Stimulated activated CD4-positive, alpha-beta T cell treated with anti-CD3 and anti-CD28 coated beads, TNF-alpha, amount 100 ng/mL, for 24 hours (primary cell): Measurements from ENCODE around the gene TPTE.
"Not testable (repeated sequence)": the region's sequence is repeated elsewhere in the genome, so short reads cannot be mapped to it uniquely, and the experiment has no call there.

Experiments
- DNase-seq, 3 experiments: peaks; one replicate each; pipeline ENCODE4 v3.0.0-alpha.2; 2020; ENCODE audit warnings: low read depth in 3 of 3

TPTE gene

GRCh38 chr21:10521091-10521598 lies at the start of gene TPTE:
Gene TPTE, plus strand, starts transcription at chr21:10521583. Its CDS starts 17,141 bp downstream, at chr21:10538724.
- DNase-seq, result no peak

- DNase-seq, result not testable (repeated sequence)
These were observed 49.4 kb upstream of the TPTE start for GRCh38 chr21:10471999-10472398.

- not testable (repeated sequence) for DNase-seq
These were observed 43.6 kb upstream of the TPTE start for GRCh38 chr21:10477794-10478193.

DNA sequence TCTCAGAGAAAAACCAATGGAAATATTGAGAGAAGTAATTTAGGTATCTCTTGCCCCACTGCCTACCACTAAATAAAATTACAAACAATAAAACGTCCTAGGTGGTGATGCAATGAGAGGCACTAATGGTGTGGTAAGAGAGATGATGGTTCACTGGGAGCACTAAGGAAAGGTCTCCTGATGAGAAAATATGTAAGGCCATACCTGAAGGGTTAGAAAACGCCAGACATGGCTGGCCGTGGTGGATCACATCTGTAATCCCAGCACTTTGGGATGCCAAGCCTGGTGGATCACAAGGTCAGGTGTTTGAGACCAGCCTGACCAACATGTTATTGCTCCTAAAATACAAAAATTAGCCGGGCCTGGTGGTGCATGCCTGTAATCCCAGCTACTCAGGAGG lies 41.5 kb upstream of the TPTE start:
- DNase-seq, result not testable (repeated sequence)

DNA sequence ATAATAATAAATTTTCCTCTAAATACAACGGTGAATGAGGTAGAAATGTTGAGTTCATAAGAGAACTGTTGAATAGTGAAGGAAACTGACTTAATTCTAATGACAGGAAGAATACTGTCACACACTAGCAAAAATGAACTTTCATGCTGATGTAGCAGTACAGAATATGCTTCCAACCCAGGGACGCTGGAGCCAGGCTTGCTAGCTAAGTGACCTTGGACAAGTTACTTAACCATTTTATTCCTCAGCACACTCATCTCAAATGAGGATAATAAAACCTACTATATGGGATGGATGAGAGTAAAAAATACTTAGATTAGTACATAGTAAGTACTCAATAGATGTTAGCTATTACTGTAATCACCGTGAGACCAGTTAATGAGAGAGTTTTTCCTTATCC lies 36.5 kb upstream of the TPTE start:
- DNase-seq, result not testable (repeated sequence)

GRCh38 chr21:10490453-10490852 lies 30.9 kb upstream of the TPTE start:
- DNase-seq, result not testable (repeated sequence)

DNA sequence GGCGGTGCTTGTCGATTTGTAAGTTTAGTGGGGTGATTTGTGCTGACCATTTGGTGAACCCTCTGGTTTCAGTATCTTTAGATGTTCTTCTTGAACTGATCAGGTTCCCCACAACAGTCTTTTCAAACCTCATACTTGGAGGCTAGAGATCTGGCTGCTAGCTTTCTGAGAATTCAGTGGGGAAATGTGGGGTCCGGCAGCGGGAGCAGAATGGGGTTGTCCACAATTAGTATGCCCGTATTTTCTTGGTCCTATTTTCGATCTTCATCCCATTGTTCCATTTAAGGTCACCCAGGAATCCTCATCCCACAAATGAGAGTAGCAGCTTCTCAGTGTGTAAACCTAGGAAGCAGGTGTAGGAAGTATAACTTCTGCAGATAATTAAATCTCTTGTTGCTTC lies 10.3 kb upstream of the TPTE start:
- DNase-seq, result no peak

DNA sequence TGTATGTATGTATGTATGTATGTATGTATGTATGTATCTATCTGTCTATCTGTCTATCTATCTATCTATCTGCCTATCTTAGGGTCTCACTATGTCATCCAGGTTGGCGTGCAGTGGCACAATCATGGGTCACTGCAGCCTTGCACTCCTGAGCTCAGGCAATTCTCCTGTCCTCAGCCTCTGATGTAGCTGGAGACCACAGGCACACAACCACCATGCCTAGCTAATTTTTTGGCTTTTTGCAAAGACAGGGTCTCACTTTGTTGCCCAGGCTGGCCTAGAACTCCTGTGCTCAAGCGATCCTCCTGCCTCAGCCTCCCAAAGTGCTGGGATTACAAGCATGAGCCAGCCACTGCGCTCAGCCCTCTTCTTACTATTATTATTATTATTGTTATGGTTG lies 4.5 kb upstream of the TPTE start:
- not testable (repeated sequence) for DNase-seq

- DNase-seq, result not testable (repeated sequence)
These were observed 3.5 kb upstream of the TPTE start for GRCh38 chr21:10517904-10518303.

- DNase-seq, result not testable (repeated sequence)
These were observed 585 bp downstream of the TPTE start for GRCh38 chr21:10521835-10522500.

GRCh38 chr21:10539956-10540355 lies 18.6 kb downstream of the TPTE start:
- DNase-seq, result no peak

GRCh38 chr21:10544376-10544775 lies 23.0 kb downstream of the TPTE start:
- DNase-seq, result not testable (repeated sequence)

GRCh38 chr21:10547868-10548267 lies 26.5 kb downstream of the TPTE start:
- not testable (repeated sequence) for DNase-seq

- DNase-seq, result not testable (repeated sequence)
These were observed 27.1 kb downstream of the TPTE start for GRCh38 chr21:10548331-10548954.

- DNase-seq, result not testable (repeated sequence)
These were observed 49.4 kb downstream of the TPTE start for GRCh38 chr21:10570803-10571202.

GRCh38 chr21:10574531-10575310 lies 53.3 kb downstream of the TPTE start:
- DNase-seq, result not testable (repeated sequence)

DNA sequence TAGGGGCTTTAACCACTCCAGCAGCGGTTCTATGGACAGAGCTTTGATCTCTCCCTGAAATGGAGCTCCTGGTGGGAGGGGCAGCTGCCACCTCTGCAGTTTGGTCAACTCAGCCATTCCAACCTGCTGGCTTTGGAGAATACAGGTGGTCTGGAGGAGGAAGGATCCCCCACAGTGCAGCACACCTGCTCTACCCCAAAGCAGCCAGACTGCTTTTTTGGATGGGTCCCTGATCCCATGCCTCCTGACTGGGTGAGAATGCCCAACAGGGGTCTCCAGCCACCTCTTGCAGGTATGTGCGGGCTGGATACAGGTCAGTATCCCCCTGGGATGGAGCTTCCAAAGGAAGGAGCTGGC lies 53.9 kb downstream of the TPTE start:
- DNase-seq, result no peak

GRCh38 chr21:10578910-10579309 lies 57.5 kb downstream of the TPTE start:
- not testable (repeated sequence) for DNase-seq

DNA sequence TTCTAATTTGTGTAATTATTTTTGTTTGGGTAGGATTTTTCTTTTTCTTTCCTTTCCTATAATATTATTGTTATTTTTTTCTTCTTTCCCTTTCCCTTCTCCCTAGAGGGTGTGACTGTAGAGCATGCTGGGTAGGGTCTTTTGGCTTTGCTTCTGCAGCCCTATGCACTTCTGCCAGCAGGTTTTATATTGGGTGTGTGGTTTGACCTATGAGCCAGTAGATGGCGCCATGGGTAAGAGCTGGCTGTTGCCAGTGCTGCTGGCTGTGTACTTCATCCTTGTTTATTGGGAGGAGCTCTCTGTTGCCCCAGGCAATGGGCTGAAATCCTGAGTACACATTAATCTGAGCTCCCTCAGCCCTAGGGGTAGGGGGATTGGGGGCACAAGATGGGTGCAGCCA lies 67.7 kb downstream of the TPTE start:
- DNase-seq, result not testable (repeated sequence)

GRCh38 chr21:10607074-10607473 lies 85.7 kb downstream of the TPTE start:
- not testable (repeated sequence) for DNase-seq

GRCh38 chr21:10614285-10614684 lies 92.9 kb downstream of the TPTE start:
- not testable (repeated sequence) for DNase-seq

GRCh38 chr21:10616061-10616460 lies 94.7 kb downstream of the TPTE start:
- DNase-seq, result not testable (repeated sequence)
